ENCODE results near the gene MAP2K3.

MAP2K3 gene

DNA sequence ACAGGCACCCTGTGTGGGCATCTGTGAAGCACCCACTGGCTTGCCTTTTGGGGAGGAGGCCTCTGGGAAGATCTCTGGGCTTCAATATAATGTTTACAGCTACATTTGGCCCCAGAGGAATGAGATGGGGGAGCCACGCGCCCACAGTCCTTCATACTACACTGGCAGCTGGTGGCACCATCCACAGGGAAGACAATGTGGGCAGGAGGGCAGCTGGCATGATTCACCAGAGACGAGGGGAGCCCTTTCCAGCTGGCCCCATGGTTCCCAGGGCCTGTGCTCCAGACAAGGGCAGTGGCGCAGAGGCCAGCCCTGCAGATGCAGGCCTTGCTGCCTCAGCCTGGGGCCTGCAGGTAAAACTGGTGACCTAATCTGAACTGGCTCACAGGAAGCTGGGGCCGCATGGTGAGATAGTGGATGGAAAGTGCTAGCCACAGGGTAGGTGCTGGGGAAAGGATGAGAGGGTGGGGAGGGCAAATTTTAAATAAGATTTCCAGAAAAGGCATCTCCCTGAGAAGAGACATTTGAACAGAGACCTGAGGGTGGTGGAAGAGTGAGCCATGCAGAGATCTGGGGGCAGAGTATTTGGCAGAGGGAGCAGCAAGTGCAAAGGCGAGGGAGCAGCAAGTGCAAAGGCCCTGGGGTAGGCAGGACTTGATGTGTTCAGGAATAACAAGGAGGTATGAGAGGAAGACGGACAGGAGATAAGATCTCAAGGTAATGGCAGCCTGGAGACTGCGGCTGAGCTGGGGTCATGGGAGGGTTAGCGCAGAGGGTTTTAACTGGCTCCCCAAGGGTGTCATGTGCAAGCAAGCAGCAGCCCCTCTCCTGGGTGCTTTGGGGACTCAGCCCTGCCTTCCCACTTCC, 79.5 kb downstream of the MAP2K3 start:
- H3K4me3 ChIP-seq (ENCODE audit: low read depth, low read length): no peak overlapping the region
- TF ChIP-seq CTCF (conservative IDR thresholded peaks at IDR 0.05; ENCODE audit: low read depth, low read length): no peak
- DNase-seq (ENCODE audit: low read depth): no peak
